Measurements from ENCODE around the gene GCSAM. TPM values are rescaled to one million over a fixed set of nuclear protein-coding genes. Genes with fewer than 3 reads are reported as not detected.

Gene GCSAM
- total and polyA plus RNA-seq, 7 donors: 0.01 to 0.25 (median 0.04) TPM; not detected in 4

DNA sequence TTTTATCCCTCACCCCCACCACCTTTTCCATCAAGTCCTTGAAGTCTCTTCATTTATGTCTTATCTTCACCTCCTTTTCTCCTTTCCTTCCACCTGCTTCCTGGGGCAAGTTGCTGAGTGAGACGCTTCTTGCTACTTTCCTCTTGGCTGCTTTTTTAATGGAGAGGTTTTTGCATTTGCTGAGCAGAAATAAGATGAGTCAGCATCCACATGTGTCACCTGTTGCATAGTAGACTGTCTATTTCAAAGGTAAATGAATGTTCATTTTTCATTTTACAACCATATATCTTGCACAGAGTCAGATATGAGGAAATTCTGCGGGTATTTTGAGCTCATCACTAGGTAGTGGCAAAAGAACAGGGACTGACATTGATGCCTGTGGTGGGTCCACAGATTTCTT, 28.3 kb downstream of the GCSAM start:
- DNase-seq (no peak), ATAC-seq (no peak)
- WGBS, 3 donors: 93 to 95% (median 94%) methylated on average over 2 of the region's 2 CpGs
- Histone ChIP-seq H3K27me3 (ENCODE audit: insufficient read depth in 3 of 3, low read length in 2 of 3) (no peaks in the 10 kb centered on the region), H3K36me3 (ENCODE audit: insufficient read depth in 1 of 2, low read depth in 1 of 2) (no peaks in the 10 kb centered on the region), H3K9me3 (no peaks in the 10 kb centered on the region), H3K4me3 (no peak overlapping the region), H3K4me1 (no peaks in the 10 kb centered on the region), H3K27ac (no peak overlapping the region)
- TF ChIP-seq, protein P1, sequence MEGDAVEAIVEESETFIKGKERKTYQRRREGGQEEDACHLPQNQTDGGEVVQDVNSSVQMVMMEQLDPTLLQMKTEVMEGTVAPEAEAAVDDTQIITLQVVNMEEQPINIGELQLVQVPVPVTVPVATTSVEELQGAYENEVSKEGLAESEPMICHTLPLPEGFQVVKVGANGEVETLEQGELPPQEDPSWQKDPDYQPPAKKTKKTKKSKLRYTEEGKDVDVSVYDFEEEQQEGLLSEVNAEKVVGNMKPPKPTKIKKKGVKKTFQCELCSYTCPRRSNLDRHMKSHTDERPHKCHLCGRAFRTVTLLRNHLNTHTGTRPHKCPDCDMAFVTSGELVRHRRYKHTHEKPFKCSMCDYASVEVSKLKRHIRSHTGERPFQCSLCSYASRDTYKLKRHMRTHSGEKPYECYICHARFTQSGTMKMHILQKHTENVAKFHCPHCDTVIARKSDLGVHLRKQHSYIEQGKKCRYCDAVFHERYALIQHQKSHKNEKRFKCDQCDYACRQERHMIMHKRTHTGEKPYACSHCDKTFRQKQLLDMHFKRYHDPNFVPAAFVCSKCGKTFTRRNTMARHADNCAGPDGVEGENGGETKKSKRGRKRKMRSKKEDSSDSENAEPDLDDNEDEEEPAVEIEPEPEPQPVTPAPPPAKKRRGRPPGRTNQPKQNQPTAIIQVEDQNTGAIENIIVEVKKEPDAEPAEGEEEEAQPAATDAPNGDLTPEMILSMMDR (IDR thresholded peaks at IDR 0.05): no peak
- intact Hi-C loops (cut with DNase I): no loop called here

DNA sequence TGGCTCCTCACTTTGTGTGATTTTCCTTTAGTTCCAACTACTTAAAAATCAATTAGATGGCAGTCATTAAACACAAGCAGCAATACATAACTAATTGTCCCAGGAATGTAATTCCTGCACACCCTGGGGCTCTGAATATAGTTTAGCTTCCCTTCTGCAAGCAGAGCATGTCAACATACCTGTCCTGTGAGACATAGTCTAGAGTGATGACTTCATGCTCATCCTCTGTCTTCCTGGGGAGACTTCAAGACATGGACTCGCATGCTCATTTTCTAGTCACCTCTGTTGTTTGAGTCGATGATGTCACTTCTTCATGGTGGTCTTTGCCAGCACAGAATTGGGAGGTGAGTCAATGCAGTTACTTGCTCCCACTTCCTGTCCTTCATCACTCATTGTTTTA, 31.1 kb downstream of the GCSAM start:
- 67 to 83% (median 79%) methylated on average over 2 of the region's 2 CpGs for WGBS, 3 donors
- no peaks in the 10 kb centered on the region for H3K27me3 ChIP-seq (ENCODE audit: insufficient read depth in 3 of 3, low read length in 2 of 3)
- intact Hi-C loops (cut with DNase I): no loop called here
- no peaks in the 10 kb centered on the region for H3K9me3 ChIP-seq
- no peak overlapping the region for H3K27ac ChIP-seq
- ATAC-seq (no peak), DNase-seq (no peak)
- H3K4me3 ChIP-seq: no peak overlapping the region
- no peaks in the 10 kb centered on the region for H3K36me3 ChIP-seq (ENCODE audit: insufficient read depth in 1 of 2, low read depth in 1 of 2)
- TF ChIP-seq, protein P1 (IDR thresholded peaks at IDR 0.05): no peak
- no peaks in the 10 kb centered on the region for H3K4me1 ChIP-seq

DNA sequence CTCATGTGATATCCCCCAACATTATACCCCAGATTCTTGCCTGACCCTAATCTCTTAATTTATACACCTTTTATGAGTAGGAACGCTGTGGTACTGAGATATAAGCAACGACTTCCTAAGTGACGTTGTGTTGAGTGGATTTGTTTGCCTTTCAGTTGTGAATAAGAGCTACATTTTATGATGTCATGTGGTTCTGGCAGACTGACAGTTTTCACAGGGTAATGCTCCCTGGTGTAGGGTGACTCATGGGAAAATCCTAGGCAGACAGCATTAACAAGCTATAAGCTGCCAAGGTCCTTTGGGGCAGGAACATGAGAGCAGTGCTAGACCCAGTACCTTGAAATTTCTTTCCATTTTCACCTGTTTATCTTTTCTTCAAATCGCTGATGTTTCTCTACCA, 35.7 kb downstream of the GCSAM start:
- 20 to 26% (median 26%) methylated on average over 4 of the region's 4 CpGs for WGBS, 3 donors
- intact Hi-C loops (cut with DNase I): no loop called here
- ATAC-seq: peak; percentile 46 to 69 (median 59)

DNA sequence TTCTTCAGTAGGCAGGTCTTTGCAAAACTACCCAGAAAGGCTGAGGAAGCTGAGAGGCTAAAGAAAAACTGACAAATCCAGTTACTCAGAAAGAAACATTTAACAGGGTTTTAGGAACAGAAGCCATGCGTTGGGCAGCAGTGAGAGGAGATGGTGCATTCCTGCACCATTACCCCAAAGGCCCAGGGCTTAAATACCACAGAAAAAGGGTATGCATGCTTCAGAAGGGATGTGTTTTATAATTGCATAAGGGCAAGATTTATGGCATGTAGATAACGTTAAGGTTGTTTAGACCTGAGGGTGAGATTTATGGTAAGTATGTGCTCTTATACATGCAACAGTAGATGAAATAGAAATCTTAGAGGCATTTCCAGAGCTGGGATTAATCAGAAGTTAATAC, 36.9 kb downstream of the GCSAM start:
- TF ChIP-seq, protein P1 (IDR thresholded peaks at IDR 0.05): no peak
- intact Hi-C loops (cut with DNase I): no loop called here
- H3K27me3 ChIP-seq (ENCODE audit: insufficient read depth in 3 of 3, low read length in 2 of 3): no peaks in the 10 kb centered on the region

More for the DNA sequence above, 35.7 kb downstream of the GCSAM start:
- Histone ChIP-seq H3K27me3 (ENCODE audit: insufficient read depth in 3 of 3, low read length in 2 of 3) (no peaks in the 10 kb centered on the region), H3K27ac (no peak overlapping the region), H3K9me3 (no peaks in the 10 kb centered on the region), H3K4me1 (no peaks in the 10 kb centered on the region), H3K4me3 (no peak overlapping the region), H3K36me3 (ENCODE audit: insufficient read depth in 1 of 2, low read depth in 1 of 2) (no peaks in the 10 kb centered on the region)
- TF ChIP-seq, protein P1 (IDR thresholded peaks at IDR 0.05): no peak
- DNase-seq: no peak

DNA sequence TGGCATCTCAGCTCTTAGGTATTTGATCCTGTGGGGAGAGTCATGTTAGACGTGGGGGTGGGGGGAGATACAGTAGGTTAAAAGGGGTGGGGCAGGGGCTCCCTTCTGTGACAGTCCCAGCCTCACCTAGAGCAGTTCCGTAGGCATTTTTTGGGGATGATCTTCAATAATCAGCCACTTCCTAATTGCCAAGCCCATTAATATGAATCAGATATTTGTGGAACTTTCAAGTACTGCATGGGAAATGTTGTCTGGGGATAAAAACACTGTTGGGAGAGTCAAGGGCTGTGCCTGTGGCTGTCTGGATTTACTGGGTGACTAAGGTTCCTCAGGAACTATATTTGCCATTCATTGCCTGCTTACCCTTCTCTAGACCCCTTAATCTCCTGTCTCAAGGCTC, 37.3 kb downstream of the GCSAM start:
- H3K9me3 ChIP-seq: no peaks in the 10 kb centered on the region
- ATAC-seq (no peak), DNase-seq (no peak)
- H3K27ac ChIP-seq: no peak overlapping the region
- no peaks in the 10 kb centered on the region for H3K4me1 ChIP-seq
- no peak overlapping the region for H3K4me3 ChIP-seq
- H3K27me3 ChIP-seq (ENCODE audit: insufficient read depth in 3 of 3, low read length in 2 of 3): no peaks in the 10 kb centered on the region
- 26 to 58% (median 35%) methylated on average over 2 of the region's 2 CpGs for WGBS, 3 donors
- TF ChIP-seq, protein P1 (IDR thresholded peaks at IDR 0.05): no peak
- intact Hi-C loops (cut with DNase I): no loop called here
- H3K36me3 ChIP-seq (ENCODE audit: insufficient read depth in 1 of 2, low read depth in 1 of 2): no peaks in the 10 kb centered on the region

More for the DNA sequence above, 36.9 kb downstream of the GCSAM start:
- Histone ChIP-seq H3K27ac (no peak overlapping the region), H3K4me3 (no peak overlapping the region), H3K9me3 (no peaks in the 10 kb centered on the region), H3K36me3 (ENCODE audit: insufficient read depth in 1 of 2, low read depth in 1 of 2) (no peaks in the 10 kb centered on the region), H3K4me1 (no peaks in the 10 kb centered on the region)
- DNase-seq (no peak), ATAC-seq (no peak)
- 49 to 53% (median 53%) methylated on average over 2 of the region's 2 CpGs for WGBS, 3 donors
